Ishikawa (cell line): ENCODE data around the gene CDH10.

Source experiments
- CEBPB ChIP-seq: IDR thresholded peaks from 2 replicates; pipeline ENCODE4 v1.6.1; 2012
- CREB1 ChIP-seq: IDR thresholded peaks from 2 replicates; pipeline ENCODE4 v1.6.1; 2012; ENCODE audit warnings: low read depth
- EGR1 ChIP-seq: IDR thresholded peaks from 2 replicates; pipeline ENCODE4 v1.6.1; 2012
- EP300 ChIP-seq: IDR thresholded peaks from 2 replicates; pipeline ENCODE4 v1.6.1; 2012; ENCODE audit warnings: borderline replicate concordance
- FOXM1 ChIP-seq: IDR thresholded peaks from 2 replicates; pipeline ENCODE4 v1.6.1; 2012; ENCODE audit warnings: low read depth, borderline replicate concordance
- NFIC ChIP-seq: IDR thresholded peaks from 2 replicates; pipeline ENCODE4 v1.6.1; 2012
- RAD21 ChIP-seq: IDR thresholded peaks from 2 replicates; pipeline ENCODE4 v1.6.1; 2012; ENCODE audit warnings: low read depth
- TAF1 ChIP-seq: IDR thresholded peaks from 2 replicates; pipeline ENCODE4 v1.6.1; 2012; ENCODE audit warnings: low read depth, mild to moderate bottlenecking
- TCF12 ChIP-seq: IDR thresholded peaks from 2 replicates; pipeline ENCODE4 v1.6.1; 2012; ENCODE audit warnings: low read depth
- TEAD4 ChIP-seq: IDR thresholded peaks from 2 replicates; pipeline ENCODE4 v1.6.1; 2012
- YY1 ChIP-seq: IDR thresholded peaks from 2 replicates; pipeline ENCODE4 v1.6.1; 2012; ENCODE audit warnings: low read depth
- ZBTB7A ChIP-seq: IDR thresholded peaks from 2 replicates; pipeline ENCODE4 v1.6.1; 2012; ENCODE audit warnings: low read depth
- TF ChIP-seq, protein P1 (sequence below): IDR thresholded peaks from 2 replicates; pipeline ENCODE4 v1.6.1; 2012
- TF ChIP-seq, protein P2 (sequence below): IDR thresholded peaks from 2 replicates; pipeline ENCODE4 v1.6.1; 2012
- TF ChIP-seq, protein P3 (sequence below): IDR thresholded peaks from 2 replicates; pipeline ENCODE4 v1.6.1; 2012; ENCODE audit warnings: low read depth, mild to moderate bottlenecking

The CDH10 gene

DNA sequence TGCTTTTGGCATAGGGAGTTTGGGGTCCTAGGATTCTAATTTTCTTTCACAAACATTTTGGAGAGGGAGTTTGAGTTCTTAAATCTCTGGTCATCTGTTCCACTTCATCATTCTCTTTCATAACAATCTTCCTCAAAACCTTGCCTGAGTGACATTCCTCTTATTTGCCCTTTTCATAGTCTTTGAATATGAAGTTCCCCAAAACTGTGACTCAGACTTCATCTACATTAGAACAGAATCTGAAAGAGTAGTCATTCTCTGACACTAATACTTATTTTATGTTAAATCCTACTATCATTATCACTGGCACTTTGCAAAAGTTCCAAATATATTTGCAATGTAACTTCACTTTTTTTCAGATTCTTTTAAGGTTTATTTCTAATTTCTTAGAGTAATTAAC, 163.8 kb downstream of the CDH10 start:
- TF ChIP-seq ZBTB7A (no peak), NFIC (no peak), CREB1 (no peak), RAD21 (no peak), CEBPB (no peak), TEAD4 (no peak), YY1 (no peak)
- TF ChIP-seq, protein P1, sequence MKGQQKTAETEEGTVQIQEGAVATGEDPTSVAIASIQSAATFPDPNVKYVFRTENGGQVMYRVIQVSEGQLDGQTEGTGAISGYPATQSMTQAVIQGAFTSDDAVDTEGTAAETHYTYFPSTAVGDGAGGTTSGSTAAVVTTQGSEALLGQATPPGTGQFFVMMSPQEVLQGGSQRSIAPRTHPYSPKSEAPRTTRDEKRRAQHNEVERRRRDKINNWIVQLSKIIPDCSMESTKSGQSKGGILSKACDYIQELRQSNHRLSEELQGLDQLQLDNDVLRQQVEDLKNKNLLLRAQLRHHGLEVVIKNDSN, result no peak
- TF ChIP-seq, protein P2, sequence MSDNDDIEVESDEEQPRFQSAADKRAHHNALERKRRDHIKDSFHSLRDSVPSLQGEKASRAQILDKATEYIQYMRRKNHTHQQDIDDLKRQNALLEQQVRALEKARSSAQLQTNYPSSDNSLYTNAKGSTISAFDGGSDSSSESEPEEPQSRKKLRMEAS, result no peak

DNA sequence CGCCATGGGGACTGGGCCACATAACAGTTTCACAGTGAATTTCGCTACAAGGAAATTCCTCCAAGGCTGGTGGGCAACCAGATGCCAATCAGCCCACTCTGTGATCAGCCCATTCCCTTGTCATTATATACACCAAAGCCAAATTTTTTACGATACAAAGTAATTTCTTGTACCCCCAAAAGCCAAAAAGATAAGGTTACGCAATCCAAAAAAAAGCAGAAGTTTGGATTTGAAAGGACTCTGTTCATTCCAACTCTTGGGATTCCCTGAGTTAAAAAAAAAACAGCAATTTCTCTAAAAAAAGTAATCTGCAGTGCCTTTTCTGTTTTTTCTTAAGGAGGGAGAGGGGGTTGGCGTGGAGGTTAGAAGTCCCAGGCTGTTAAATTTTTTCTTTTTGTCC, 166.8 kb downstream of the CDH10 start:
- TF ChIP-seq TAF1 (no peak), ZBTB7A (no peak), CREB1 (no peak), NFIC (no peak), EP300 (no peak)
- TF ChIP-seq, protein P1, result no peak
- TF ChIP-seq, protein P3, sequence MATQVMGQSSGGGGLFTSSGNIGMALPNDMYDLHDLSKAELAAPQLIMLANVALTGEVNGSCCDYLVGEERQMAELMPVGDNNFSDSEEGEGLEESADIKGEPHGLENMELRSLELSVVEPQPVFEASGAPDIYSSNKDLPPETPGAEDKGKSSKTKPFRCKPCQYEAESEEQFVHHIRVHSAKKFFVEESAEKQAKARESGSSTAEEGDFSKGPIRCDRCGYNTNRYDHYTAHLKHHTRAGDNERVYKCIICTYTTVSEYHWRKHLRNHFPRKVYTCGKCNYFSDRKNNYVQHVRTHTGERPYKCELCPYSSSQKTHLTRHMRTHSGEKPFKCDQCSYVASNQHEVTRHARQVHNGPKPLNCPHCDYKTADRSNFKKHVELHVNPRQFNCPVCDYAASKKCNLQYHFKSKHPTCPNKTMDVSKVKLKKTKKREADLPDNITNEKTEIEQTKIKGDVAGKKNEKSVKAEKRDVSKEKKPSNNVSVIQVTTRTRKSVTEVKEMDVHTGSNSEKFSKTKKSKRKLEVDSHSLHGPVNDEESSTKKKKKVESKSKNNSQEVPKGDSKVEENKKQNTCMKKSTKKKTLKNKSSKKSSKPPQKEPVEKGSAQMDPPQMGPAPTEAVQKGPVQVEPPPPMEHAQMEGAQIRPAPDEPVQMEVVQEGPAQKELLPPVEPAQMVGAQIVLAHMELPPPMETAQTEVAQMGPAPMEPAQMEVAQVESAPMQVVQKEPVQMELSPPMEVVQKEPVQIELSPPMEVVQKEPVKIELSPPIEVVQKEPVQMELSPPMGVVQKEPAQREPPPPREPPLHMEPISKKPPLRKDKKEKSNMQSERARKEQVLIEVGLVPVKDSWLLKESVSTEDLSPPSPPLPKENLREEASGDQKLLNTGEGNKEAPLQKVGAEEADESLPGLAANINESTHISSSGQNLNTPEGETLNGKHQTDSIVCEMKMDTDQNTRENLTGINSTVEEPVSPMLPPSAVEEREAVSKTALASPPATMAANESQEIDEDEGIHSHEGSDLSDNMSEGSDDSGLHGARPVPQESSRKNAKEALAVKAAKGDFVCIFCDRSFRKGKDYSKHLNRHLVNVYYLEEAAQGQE, result no peak

DNA sequence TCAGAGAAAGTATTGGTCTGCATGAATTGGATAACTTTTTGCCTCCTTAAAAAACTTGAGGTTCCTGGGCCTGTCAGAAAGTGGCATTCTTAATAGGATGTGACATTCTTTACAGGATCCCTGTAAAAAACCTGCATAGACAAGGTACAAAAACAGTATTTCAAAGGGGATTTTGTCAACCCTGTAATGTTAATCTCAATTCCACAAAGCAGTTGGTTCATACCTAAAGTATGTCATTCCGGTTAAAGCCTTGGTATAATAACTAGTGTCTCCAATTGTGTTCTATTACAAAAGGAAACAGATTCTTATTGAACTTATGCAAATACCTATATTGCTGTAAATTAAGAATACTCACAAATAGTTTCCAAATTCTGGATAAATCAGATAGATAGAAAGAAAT, 169.7 kb downstream of the CDH10 start:
- TF ChIP-seq EP300, result no peak
- no peak for TF ChIP-seq TCF12
- TF ChIP-seq, protein P3, result no peak
- TF ChIP-seq, protein P2, result no peak

DNA sequence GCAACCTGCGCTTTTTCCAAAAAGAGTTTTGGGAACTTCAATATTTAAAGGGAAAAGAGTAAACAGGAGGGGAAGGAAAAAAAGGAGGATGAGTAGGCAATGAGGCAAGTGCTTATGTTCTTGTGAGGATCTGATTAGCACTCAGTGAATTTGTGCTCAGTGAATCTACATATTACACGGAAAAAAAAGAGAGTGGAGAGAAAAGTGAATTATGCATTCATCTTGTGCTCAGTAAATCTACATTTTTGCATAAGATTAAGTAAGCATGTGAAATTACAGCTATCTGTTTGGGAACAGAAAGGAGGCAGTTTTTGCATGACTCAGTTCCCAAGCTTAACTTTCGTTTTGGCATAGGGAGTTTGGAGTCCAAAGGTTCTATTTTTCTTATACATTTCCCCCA, 170.1 kb downstream of the CDH10 start:
- TF ChIP-seq EP300, result no peak
- no peak for TF ChIP-seq CREB1
- no peak for TF ChIP-seq TAF1
- no peak for TF ChIP-seq ZBTB7A
- no peak for TF ChIP-seq NFIC
- TF ChIP-seq RAD21, result no peak
- TF ChIP-seq CEBPB, result no peak
- TF ChIP-seq TCF12, result no peak
- TF ChIP-seq, protein P2, result no peak
- TF ChIP-seq, protein P1, result no peak
- no peak for TF ChIP-seq YY1
- TF ChIP-seq, protein P3, result no peak
- TF ChIP-seq EGR1, result no peak
- no peak for TF ChIP-seq FOXM1

DNA sequence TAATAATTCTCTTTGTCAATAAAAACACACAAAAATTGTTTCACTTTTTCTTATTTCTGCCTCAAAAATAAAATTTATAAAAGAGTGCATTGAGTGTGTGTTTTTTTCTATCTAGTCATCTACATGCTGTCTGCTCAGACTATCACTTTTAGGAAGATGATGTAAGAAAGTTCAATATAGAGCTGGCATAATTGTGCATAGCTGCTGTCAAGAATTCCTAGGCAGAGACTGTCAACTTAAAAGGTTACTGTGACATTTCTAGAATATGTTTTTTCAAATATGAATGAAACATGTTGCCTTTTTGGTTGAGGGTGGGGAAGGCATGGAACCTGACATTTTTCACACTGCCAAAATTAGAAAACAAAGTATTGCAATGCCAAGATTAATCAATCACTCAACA, 172.3 kb downstream of the CDH10 start:
- TF ChIP-seq CREB1, result no peak
- TF ChIP-seq, protein P3, result no peak
- no peak for TF ChIP-seq TEAD4
- TF ChIP-seq NFIC, result no peak
- no peak for TF ChIP-seq EP300
- TF ChIP-seq, protein P2, result no peak
- no peak for TF ChIP-seq CEBPB
- TF ChIP-seq, protein P1, result no peak
- TF ChIP-seq EGR1, result no peak
- no peak for TF ChIP-seq TAF1
- TF ChIP-seq ZBTB7A, result no peak
